Ramos (cell line): ENCODE results near the gene MON1B.
"Not testable (repeated sequence)": the region's sequence is repeated elsewhere in the genome, so short reads cannot be mapped to it uniquely, and the experiment has no call there.

Experiments used
- in situ Hi-C: fragments of 300-500 bp; cut with MboI; formaldehyde crosslinking; loops from one replicate; pipeline ENCODE4 v1.14.3; 2022; ENCODE audit warnings: low sequenced_read_pairs; ENCODE audit not compliant: unreplicated experiment

Gene MON1B

DNA sequence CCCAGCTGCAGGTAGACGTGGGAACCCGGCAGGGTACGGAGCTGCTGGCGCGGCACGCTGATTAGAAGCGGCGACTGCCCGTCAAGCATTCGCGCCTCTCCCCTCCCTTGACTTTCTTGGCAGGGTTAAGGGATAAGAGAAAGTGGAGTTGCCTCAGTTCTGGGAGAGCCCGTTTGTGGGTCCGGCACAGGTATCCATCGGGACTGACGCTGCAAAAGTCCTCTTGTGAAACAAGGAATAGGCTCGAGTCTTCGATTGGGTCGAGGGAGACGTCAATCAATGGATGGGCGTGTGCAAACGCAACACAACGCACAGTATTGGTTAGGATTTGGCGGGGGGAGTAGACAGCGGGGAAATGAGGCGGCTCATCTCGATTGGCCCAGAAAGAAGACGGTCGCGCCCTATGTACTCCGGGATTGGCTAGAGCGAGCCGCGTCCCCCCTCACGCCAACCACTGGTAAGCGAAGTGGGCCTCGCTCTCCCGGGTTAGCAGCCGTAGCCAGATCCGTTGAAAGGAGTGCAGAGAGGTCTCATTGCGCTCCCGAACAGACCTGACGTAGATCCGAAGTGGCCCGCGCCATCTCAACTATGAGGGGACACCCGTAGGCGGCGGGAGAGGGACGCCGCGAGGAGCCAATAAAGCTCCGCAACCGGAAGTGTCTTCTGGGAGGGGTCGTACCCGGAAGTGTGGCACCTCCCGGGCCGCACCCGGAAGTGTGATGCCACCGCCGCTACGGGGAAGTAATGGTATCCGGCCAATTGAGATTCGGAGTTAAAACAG lies at the start of gene MON1B:
Gene MON1B, plus strand, starts transcription at position 713 of the 781 bp plus-strand sequence. CDS start 296 bp downstream, outside the sequence.
- in situ Hi-C loops = no loop called here

DNA sequence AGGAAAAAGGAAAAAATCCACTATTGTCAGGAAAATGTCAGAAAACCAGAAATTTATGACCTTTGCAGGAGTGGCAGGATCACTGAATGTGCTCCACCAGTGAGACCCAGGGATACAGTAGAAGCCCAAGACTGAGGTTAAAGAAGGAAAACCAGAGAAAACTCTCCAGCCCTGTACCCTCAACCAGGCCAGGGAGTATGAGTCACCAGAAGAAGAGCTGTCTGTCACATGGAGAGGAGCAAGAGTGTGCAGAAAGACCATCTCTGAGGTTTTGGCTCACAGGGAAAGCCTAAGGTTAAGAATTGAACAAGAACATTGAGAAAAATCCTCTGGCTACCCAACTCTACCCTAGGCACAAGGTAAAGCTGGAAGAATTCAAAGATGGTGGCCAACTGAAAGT lies 47.6 kb upstream of the MON1B start:
- in situ Hi-C loops = no loop called here

GRCh38 chr16:77148121-77148520 lies 42.9 kb upstream of the MON1B start:
- in situ Hi-C loops = no loop called here

- in situ Hi-C loops = loop anchor here (25.0 kb wide), 1 partner anchor 495 kb away; no protein-coding TSS in a partner anchor
Measured at GRCh38 chr16:77157346-77158058, 33.5 kb upstream of the MON1B start.

GRCh38 chr16:77158293-77158692 lies 32.7 kb upstream of the MON1B start:
- in situ Hi-C loops = loop anchor here (25.0 kb wide), 1 partner anchor 496 kb away; no protein-coding TSS in a partner anchor

GRCh38 chr16:77165006-77165405 lies 26.0 kb upstream of the MON1B start:
- in situ Hi-C loops = loop anchor here (25.0 kb wide), 1 partner anchor 503 kb away; no protein-coding TSS in a partner anchor

DNA sequence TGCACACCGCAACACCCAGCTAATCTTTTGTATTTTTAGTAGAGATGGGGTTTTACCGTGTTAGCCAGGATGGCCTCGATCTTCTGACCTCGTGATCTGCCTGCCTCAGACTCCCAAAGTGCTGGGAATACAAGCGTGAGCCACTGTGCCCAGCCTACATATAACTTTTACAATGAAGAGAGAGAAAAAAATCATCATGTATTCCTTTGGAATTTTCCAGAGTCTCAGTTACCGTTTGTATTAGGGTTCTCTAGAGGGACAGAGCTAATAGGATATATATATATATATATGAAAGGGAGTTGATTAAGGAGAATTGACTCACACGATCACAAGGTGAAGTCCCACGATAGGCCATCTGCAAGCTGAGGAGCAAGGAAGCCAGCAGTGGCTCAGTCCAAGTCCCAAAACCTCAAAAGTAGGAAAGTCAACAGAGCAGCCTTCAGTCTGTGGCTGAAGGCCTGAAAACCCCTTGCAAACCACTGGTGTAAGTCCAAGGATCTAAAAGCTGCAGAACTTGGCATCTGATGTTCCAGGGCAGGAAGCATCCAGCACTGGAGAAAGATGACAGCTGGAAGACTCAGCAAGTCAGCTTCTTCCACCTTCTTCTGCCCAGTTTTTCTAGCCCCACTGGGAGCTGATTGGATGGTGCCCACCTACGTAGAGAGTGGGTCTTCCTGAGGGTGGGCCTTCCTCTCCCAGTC lies 25.3 kb upstream of the MON1B start:
- in situ Hi-C loops = loop anchor here (25.0 kb wide), 1 partner anchor 503 kb away; no protein-coding TSS in a partner anchor

GRCh38 chr16:77166726-77167125 lies 24.3 kb upstream of the MON1B start:
- in situ Hi-C loops = loop anchor here (25.0 kb wide), 1 partner anchor 504 kb away; no protein-coding TSS in a partner anchor

- in situ Hi-C loops = loop anchor here (25.0 kb wide), 1 partner anchor 507 kb away; no protein-coding TSS in a partner anchor
Measured at GRCh38 chr16:77168901-77169300, 22.1 kb upstream of the MON1B start.

DNA sequence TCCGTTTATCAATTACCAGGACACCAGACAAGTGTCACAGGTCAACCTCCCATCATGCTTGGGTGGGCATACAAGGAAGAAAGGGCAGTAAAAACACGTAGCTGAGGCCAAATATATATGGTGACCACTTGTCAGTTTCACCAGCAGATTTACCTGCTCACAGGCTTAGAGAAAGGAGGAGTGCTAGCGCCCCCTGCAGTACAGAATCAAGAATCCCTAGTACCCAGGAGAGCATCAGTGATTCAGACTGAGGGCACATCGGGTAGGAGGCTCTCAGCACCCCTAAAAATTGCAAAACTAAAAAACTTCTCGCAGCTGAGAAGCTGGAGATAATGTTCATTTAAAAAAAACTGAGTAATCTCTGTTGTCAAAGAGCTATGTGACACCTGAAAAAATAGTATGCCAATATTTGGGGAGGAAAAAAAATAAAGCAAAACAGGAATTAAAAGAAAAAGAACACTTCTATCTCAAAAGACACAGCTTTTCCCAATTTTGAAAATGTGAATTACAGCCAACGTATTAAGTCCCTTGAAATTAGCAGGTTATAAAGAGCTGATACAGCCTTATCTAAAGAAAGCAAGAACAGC lies 21.2 kb upstream of the MON1B start:
- in situ Hi-C loops = loop anchor here (10.0 to 25.0 kb wide), 2 partner anchors 507 to 1385 kb away; no protein-coding TSS in a partner anchor

DNA sequence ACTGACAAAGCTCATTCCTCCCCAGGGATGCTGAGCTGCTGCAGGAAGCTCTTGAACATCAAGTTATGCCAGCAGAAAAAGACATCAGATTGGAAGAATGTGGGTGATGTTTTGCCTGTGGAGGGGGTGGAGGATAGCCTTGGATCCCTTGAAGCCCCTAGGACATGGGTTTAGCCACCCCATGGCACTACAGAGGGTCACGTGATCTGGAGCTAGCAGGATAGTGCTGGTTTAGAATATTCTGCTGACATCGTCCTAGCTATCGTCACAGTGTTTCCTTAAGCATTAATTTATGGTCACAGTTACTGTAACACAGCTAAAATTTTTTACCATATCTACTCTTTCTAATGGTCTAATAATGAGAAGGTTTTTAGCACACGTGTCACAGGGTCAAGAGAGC lies 20.2 kb upstream of the MON1B start:
- in situ Hi-C loops = loop anchor here (10.0 to 25.0 kb wide), 2 partner anchors 509 to 1386 kb away; no protein-coding TSS in a partner anchor

GRCh38 chr16:77171745-77172635 lies 19.0 kb upstream of the MON1B start:
- in situ Hi-C loops = loop anchor here (10.0 to 25.0 kb wide), 2 partner anchors 510 to 1387 kb away; no protein-coding TSS in a partner anchor

- in situ Hi-C loops = loop anchor here (10.0 to 25.0 kb wide), 2 partner anchors 511 to 1388 kb away; no protein-coding TSS in a partner anchor
Measured at GRCh38 chr16:77172951-77173350, 18.0 kb upstream of the MON1B start.

- in situ Hi-C loops = no loop called here
Measured at GRCh38 chr16:77183137-77183536, 7.9 kb upstream of the MON1B start.

DNA sequence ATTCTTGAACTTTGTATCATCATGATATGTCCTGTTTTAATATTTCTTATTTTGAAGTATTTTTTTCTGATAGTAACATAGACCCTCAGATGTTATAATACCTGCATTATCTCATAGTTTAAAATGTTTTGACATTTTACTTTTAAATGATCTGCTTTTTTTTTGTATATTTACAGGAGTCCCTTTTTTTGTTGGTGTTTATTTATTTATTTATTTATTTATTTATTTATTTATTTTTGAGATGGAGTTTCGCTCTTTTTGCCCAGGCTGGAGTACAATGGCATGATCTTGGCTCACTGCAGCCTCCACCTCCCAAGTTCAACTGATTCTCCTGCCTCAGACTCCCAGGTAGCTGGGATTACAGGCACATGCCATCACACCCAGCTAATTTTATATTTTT lies 4.7 kb upstream of the MON1B start:
- in situ Hi-C loops = not testable (repeated sequence)

DNA sequence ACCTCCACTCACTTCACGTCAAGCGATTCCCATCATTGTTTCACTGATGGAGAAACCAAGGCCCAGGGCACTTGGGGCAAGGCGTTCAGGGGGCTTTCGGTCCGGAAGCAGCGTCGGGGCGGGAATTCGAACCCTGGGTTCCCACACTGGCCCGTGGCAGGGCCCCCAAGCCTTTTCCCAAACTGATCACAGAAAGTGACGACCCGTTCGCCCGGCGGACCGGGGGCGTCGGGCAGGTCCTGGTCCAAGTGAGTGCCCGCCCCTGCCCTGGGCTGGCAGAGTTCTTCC lies 856 bp upstream of the MON1B start:
- in situ Hi-C loops = no loop called here

GRCh38 chr16:77191259-77191969 lies 424 bp downstream of the MON1B start:
- in situ Hi-C loops = no loop called here

- in situ Hi-C loops = no loop called here
Measured at GRCh38 chr16:77193377-77193776, 2.4 kb downstream of the MON1B start.
